SK-N-SH treated with all-trans-retinoic acid at 6 μM for 48 hours (cell line): Measurements from ENCODE around the gene CHCHD1.

Experiments used
- ATAC-seq: fragments of 200-7000 bp; cut with Tn5 transposase; 3 replicates; pipeline ENCODE4 v1.9.1; 2020; ENCODE audit warnings: mild to moderate bottlenecking, moderate library complexity
- ARNTL ChIP-seq: fragments of 450-650 bp; formaldehyde crosslinking; IDR thresholded peaks from 2 replicates; pipeline ENCODE4 v1.5.0; 2020; ENCODE audit warnings: low read depth, mild to moderate bottlenecking, moderate library complexity, borderline replicate concordance
- BACH2 ChIP-seq: fragments of 250-450 bp; sonication (Bioruptor Pico); IDR thresholded peaks from 2 replicates; pipeline ENCODE4 v1.9.0; 2021; ENCODE audit warnings: mild to moderate bottlenecking, borderline replicate concordance
- CSDC2 ChIP-seq: fragments of 250-450 bp; sonication (Bioruptor Pico); IDR thresholded peaks from 2 replicates; pipeline ENCODE4 v1.5.0; 2020; ENCODE audit warnings: mild to moderate bottlenecking, moderate library complexity
- ESRRG ChIP-seq: fragments of 250-450 bp; sonication (Bioruptor Pico); IDR thresholded peaks from 2 replicates; pipeline ENCODE4 v1.6.1; 2021; ENCODE audit warnings: mild to moderate bottlenecking
- GLIS3 ChIP-seq: fragments of 250-450 bp; sonication (Bioruptor Pico); IDR thresholded peaks from 2 replicates; pipeline ENCODE4 v1.5.0; 2020; ENCODE audit warnings: mild to moderate bottlenecking, moderate library complexity
- ISL1 ChIP-seq: fragments of 250-450 bp; sonication (Bioruptor Pico); IDR thresholded peaks from 2 replicates; pipeline ENCODE4 v2.1.2; 2022; ENCODE audit warnings: mild to moderate bottlenecking, moderate library complexity
- PPARA ChIP-seq: fragments of 250-450 bp; sonication (Bioruptor Pico); IDR thresholded peaks from 2 replicates; pipeline ENCODE4 v1.5.0; 2020; ENCODE audit warnings: mild to moderate bottlenecking, borderline replicate concordance
- RARB ChIP-seq: fragments of 250-450 bp; sonication (Bioruptor Pico); IDR thresholded peaks from 2 replicates; pipeline ENCODE4 v1.8.0; 2021; ENCODE audit warnings: mild to moderate bottlenecking, moderate library complexity
- SNAI2 ChIP-seq: fragments of 250-450 bp; sonication (Bioruptor Pico); IDR thresholded peaks from 2 replicates; pipeline ENCODE4 v1.5.0; 2020; ENCODE audit warnings: mild to moderate bottlenecking, moderate library complexity
- TOX ChIP-seq: fragments of 250-450 bp; sonication (Bioruptor Pico); IDR thresholded peaks from 2 replicates; pipeline ENCODE4 v1.8.0; 2021; ENCODE audit warnings: mild to moderate bottlenecking, moderate library complexity, borderline replicate concordance
- ZFP3 ChIP-seq: fragments of 250-450 bp; sonication (Bioruptor Pico); IDR thresholded peaks from 2 replicates; pipeline ENCODE4 v1.5.0; 2020; ENCODE audit warnings: mild to moderate bottlenecking, moderate library complexity
- ZFP30 ChIP-seq: fragments of 450-650 bp; formaldehyde crosslinking; IDR thresholded peaks from 2 replicates; pipeline ENCODE4 v1.5.0; 2022; ENCODE audit warnings: mild to moderate bottlenecking, moderate library complexity
- ZNF565 ChIP-seq: fragments of 450-650 bp; formaldehyde crosslinking; conservative IDR thresholded peaks from 2 replicates; pipeline ENCODE4 v1.5.0; 2020; ENCODE audit warnings: low read depth, mild to moderate bottlenecking, moderate library complexity
- ZNF70 ChIP-seq: fragments of 450-650 bp; formaldehyde crosslinking; IDR thresholded peaks from 2 replicates; pipeline ENCODE4 v1.5.0; 2020; ENCODE audit warnings: mild to moderate bottlenecking, moderate library complexity
- ZNF8 ChIP-seq: fragments of 450-650 bp; formaldehyde crosslinking; IDR thresholded peaks from 2 replicates; pipeline ENCODE4 v1.5.0; 2020; ENCODE audit warnings: mild to moderate bottlenecking, moderate library complexity
- TF ChIP-seq, protein P1 (sequence below): fragments of 250-450 bp; sonication (Bioruptor Pico); IDR thresholded peaks from 2 replicates; pipeline ENCODE4 v1.5.1; 2020; ENCODE audit warnings: low read depth, mild to moderate bottlenecking, moderate library complexity
- TF ChIP-seq, protein P2 (sequence below): fragments of 250-450 bp; sonication (Bioruptor Pico); IDR thresholded peaks from 2 replicates; pipeline ENCODE4 v1.8.0; 2020; ENCODE audit warnings: mild to moderate bottlenecking, moderate library complexity, borderline replicate concordance
- TF ChIP-seq, protein P3 (sequence below): fragments of 250-450 bp; sonication (Bioruptor Pico); IDR thresholded peaks from 2 replicates; pipeline ENCODE4 v1.5.1; 2021; ENCODE audit warnings: mild to moderate bottlenecking, moderate library complexity
- TF ChIP-seq, protein P4 (sequence below): fragments of 250-450 bp; sonication (Bioruptor Pico); IDR thresholded peaks from 2 replicates; pipeline ENCODE4 v1.5.0; 2020; ENCODE audit warnings: mild to moderate bottlenecking, moderate library complexity
- TF ChIP-seq, protein P5 (sequence below): fragments of 250-450 bp; sonication (Bioruptor Pico); IDR thresholded peaks from 2 replicates; pipeline ENCODE4 v1.8.0; 2021; ENCODE audit warnings: low read depth, mild to moderate bottlenecking, moderate library complexity, borderline replicate concordance

CHCHD1 gene

GRCh38 chr10:73808021-73808815 is 26.4 kb downstream of the CHCHD1 start:
- TF ChIP-seq ZFP3 (CRISPR knock-in tag) (no peak), ZFP30 (no peak), CSDC2 (CRISPR knock-in tag) (no peak), BACH2 (CRISPR knock-in tag) (no peak), ESRRG (CRISPR knock-in tag) (no peak), TOX (CRISPR knock-in tag) (no peak), SNAI2 (no peak), ZNF8 (no peak), GLIS3 (no peak), PPARA (no peak), ZNF70 (no peak), ZNF565 (CRISPR knock-in tag) (no peak), ISL1 (CRISPR knock-in tag) (no peak), ARNTL (CRISPR knock-in tag) (no peak), RARB (CRISPR knock-in tag) (no peak)
- TF ChIP-seq, protein P1, sequence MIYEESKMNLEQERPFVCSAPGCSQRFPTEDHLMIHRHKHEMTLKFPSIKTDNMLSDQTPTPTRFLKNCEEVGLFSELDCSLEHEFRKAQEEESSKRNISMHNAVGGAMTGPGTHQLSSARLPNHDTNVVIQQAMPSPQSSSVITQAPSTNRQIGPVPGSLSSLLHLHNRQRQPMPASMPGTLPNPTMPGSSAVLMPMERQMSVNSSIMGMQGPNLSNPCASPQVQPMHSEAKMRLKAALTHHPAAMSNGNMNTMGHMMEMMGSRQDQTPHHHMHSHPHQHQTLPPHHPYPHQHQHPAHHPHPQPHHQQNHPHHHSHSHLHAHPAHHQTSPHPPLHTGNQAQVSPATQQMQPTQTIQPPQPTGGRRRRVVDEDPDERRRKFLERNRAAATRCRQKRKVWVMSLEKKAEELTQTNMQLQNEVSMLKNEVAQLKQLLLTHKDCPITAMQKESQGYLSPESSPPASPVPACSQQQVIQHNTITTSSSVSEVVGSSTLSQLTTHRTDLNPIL: no peak
- TF ChIP-seq, protein P2, sequence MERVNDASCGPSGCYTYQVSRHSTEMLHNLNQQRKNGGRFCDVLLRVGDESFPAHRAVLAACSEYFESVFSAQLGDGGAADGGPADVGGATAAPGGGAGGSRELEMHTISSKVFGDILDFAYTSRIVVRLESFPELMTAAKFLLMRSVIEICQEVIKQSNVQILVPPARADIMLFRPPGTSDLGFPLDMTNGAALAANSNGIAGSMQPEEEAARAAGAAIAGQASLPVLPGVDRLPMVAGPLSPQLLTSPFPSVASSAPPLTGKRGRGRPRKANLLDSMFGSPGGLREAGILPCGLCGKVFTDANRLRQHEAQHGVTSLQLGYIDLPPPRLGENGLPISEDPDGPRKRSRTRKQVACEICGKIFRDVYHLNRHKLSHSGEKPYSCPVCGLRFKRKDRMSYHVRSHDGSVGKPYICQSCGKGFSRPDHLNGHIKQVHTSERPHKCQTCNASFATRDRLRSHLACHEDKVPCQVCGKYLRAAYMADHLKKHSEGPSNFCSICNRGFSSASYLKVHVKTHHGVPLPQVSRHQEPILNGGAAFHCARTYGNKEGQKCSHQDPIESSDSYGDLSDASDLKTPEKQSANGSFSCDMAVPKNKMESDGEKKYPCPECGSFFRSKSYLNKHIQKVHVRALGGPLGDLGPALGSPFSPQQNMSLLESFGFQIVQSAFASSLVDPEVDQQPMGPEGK (CRISPR knock-in tag): no peak
- TF ChIP-seq, protein P3, sequence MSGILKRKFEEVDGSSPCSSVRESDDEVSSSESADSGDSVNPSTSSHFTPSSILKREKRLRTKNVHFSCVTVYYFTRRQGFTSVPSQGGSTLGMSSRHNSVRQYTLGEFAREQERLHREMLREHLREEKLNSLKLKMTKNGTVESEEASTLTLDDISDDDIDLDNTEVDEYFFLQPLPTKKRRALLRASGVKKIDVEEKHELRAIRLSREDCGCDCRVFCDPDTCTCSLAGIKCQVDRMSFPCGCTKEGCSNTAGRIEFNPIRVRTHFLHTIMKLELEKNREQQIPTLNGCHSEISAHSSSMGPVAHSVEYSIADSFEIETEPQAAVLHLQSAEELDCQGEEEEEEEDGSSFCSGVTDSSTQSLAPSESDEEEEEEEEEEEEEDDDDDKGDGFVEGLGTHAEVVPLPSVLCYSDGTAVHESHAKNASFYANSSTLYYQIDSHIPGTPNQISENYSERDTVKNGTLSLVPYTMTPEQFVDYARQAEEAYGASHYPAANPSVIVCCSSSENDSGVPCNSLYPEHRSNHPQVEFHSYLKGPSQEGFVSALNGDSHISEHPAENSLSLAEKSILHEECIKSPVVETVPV: no peak
- TF ChIP-seq, protein P4, sequence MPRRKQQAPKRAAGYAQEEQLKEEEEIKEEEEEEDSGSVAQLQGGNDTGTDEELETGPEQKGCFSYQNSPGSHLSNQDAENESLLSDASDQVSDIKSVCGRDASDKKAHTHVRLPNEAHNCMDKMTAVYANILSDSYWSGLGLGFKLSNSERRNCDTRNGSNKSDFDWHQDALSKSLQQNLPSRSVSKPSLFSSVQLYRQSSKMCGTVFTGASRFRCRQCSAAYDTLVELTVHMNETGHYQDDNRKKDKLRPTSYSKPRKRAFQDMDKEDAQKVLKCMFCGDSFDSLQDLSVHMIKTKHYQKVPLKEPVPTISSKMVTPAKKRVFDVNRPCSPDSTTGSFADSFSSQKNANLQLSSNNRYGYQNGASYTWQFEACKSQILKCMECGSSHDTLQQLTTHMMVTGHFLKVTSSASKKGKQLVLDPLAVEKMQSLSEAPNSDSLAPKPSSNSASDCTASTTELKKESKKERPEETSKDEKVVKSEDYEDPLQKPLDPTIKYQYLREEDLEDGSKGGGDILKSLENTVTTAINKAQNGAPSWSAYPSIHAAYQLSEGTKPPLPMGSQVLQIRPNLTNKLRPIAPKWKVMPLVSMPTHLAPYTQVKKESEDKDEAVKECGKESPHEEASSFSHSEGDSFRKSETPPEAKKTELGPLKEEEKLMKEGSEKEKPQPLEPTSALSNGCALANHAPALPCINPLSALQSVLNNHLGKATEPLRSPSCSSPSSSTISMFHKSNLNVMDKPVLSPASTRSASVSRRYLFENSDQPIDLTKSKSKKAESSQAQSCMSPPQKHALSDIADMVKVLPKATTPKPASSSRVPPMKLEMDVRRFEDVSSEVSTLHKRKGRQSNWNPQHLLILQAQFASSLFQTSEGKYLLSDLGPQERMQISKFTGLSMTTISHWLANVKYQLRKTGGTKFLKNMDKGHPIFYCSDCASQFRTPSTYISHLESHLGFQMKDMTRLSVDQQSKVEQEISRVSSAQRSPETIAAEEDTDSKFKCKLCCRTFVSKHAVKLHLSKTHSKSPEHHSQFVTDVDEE (CRISPR knock-in tag): no peak
- TF ChIP-seq, protein P5, sequence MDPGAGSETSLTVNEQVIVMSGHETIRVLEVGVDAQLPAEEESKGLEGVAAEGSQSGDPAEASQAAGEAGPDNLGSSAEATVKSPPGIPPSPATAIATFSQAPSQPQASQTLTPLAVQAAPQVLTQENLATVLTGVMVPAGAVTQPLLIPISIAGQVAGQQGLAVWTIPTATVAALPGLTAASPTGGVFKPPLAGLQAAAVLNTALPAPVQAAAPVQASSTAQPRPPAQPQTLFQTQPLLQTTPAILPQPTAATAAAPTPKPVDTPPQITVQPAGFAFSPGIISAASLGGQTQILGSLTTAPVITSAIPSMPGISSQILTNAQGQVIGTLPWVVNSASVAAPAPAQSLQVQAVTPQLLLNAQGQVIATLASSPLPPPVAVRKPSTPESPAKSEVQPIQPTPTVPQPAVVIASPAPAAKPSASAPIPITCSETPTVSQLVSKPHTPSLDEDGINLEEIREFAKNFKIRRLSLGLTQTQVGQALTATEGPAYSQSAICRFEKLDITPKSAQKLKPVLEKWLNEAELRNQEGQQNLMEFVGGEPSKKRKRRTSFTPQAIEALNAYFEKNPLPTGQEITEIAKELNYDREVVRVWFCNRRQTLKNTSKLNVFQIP (CRISPR knock-in tag): no peak
- no peak for ATAC-seq

GRCh38 chr10:73809061-73809818 is 27.4 kb downstream of the CHCHD1 start:
- no peak for ATAC-seq
- no peak for TF ChIP-seq ZFP30
- no peak for TF ChIP-seq RARB (CRISPR knock-in tag)
- no peak for TF ChIP-seq GLIS3
- no peak for TF ChIP-seq ZNF8
- TF ChIP-seq BACH2 (CRISPR knock-in tag): no peak
- TF ChIP-seq, protein P1: no peak
- no peak for TF ChIP-seq ISL1 (CRISPR knock-in tag)
- TF ChIP-seq, protein P5 (CRISPR knock-in tag): no peak
- TF ChIP-seq, all 23 proteins: peak for 0
